Sigmoid colon (tissue), 7 donors: ENCODE results near the gene LCAT. TPM values are rescaled to one million over a fixed set of nuclear protein-coding genes. Genes with fewer than 3 reads are reported as not detected.

ENCODE experiments used
- DNase-seq: peaks from one replicate; pipeline ENCODE4 v3.0.0-alpha.2; 2019
- H3K27ac ChIP-seq, 4 donors: fragments of 200-600 bp; sonication (generic); one replicate each; pipeline ENCODE4 v1.5.1; 2016 to 2019; ENCODE audit warnings: mild to moderate bottlenecking in 1 of 4
- H3K27me3 ChIP-seq, 3 donors: fragments of 200-600 bp; sonication (generic); one replicate each; pipeline ENCODE4 v1.5.1; 2019; ENCODE audit warnings: mild to moderate bottlenecking in 1 of 3
- H3K36me3 ChIP-seq, 4 donors: fragments of 200-600 bp; sonication (generic); one replicate each; pipeline ENCODE4 v1.5.1; 2016 to 2019
- H3K4me1 ChIP-seq, 4 donors: fragments of 200-600 bp; sonication (generic); one replicate each; pipeline ENCODE4 v1.5.1; 2017 to 2019
- H3K4me3 ChIP-seq, 4 donors: fragments of 200-600 bp; sonication (generic); one replicate each; pipeline ENCODE4 v1.5.1; 2017 to 2019; ENCODE audit warnings: mild to moderate bottlenecking in 2 of 4, moderate library complexity in 1 of 4
- H3K9me3 ChIP-seq, 4 donors: fragments of 200-600 bp in 3 of 4; sonication (generic) in 3 of 4; one replicate each; pipeline versions ENCODE4 v1.5.1 to v1.6.1; 2013 to 2019
- EP300 ChIP-seq, 4 donors: sonication (generic); formaldehyde crosslinking; IDR thresholded peaks; one replicate each; pipeline ENCODE4 v1.6.1; 2017; ENCODE audit warnings: antibody characterized with exemption in 4 of 4
- POLR2A ChIP-seq, 2 donors: fragments of 450-650 bp; IDR thresholded peaks; one replicate each; pipeline ENCODE4 v1.6.1; 2016; ENCODE audit warnings: antibody characterized with exemption in 2 of 2, mild to moderate bottlenecking in 2 of 2, moderate library complexity in 2 of 2
- POLR2AphosphoS5 ChIP-seq, 4 donors: sonication (generic); formaldehyde crosslinking; IDR thresholded peaks; one replicate each; pipeline ENCODE4 v1.6.1; 2017; ENCODE audit warnings: antibody characterized with exemption in 4 of 4
- WGBS, 2 donors: extraction: QIAGEN DNeasy Blood & Tissue Kit; methylation state at CpG; one replicate each; pipeline ENCODE4 v1.1.7; 2013; 5-methylcytosine and 5-hydroxymethylcytosine counted together
- intact Hi-C: fragments of 100-400 bp; cut with DNase I; formaldehyde crosslinking; loops from one replicate; pipeline ENCODE4 v1.15.1; 2023
- polyA plus RNA-seq, 3 donors: library from polyadenylated mRNA; stranded (reverse); fragments of 200-250 nt; gene quantifications; one replicate each; pipeline ENCODE4 v1.2.3, GENCODE V29; 2013
- total RNA-seq, 4 donors: library from RNA; depleted of rRNA; stranded (reverse); fragments of >200 nt; gene quantifications; one replicate each; pipeline ENCODE4 v1.1.0, GENCODE V29; 2016
- TF ChIP-seq, protein P1 (sequence below), 4 experiments: fragments of 450-650 bp in 3 of 4; fragments of 200-600 bp in 1 of 4; IDR thresholded peaks; one replicate each; pipeline ENCODE4 v1.5.1; 2016 to 2019; ENCODE audit warnings: antibody characterized with exemption in 4 of 4, mild to moderate bottlenecking in 3 of 4, moderate library complexity in 2 of 4
- donor health status: healthy with polysubstance abuse.
- donor health status: Bipolar disorder and iron deficiency.
- donor health status: healthy.

LCAT gene
- total and polyA plus RNA-seq, 7 donors = 0.60 to 31.0 (median 10.4) TPM

DNA sequence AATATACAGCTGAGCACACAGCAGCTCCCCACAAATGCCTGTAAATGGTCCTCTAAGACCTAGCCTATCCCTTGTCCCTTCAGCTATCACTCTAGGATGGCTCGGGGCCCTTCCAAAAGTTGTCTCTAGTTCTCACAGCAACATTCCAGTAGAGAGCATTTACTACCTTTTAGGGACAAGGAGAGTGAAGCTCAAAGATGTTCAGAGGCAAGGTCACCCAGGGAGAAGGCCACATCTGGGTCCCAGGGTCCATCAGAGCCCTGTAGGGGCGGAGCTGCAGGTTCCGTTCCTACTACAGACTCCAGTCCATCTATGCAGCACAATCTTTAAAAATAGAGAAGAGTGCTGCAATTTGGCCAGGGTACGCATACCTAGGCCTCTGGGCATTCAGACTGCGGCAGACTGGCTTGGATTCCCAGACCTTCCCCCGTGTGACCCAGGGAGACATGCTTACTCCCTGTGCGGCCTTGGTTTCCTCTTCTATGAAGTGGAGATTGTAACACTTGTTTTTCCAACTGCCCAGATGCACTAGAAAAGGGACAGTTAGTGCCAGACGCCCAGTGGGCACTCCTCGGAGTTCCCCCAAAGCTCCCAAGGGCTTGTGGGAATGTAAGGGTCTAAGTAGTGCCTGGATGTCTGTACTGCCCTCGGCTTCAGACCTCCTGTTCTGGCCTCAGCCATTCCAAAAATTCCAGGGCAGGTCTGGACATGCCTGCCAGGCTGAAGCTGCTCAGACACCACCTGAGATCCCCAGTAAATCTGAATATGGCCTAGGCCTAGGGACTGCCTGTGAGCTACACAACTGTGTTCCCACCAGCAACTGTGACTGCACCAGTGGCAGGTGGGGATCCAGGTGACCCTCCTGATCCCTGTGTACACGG, 22.0 kb upstream of the LCAT start:
- no peaks in the 10 kb centered on the region for H3K27me3 ChIP-seq
- H3K4me3 ChIP-seq = peak overlapping the region in 3 of 4 donors; percentile 71 to 88 (median 81)
- WGBS, 2 donors = 83 to 87% methylated on average over 11 of the region's 11 CpGs
- peaks cover 8 to 25% (median 22%) of the 10 kb centered on the region in 4 donors for H3K36me3 ChIP-seq
- intact Hi-C loops = no loop called here
- H3K9me3 ChIP-seq = no peaks in the 10 kb centered on the region
- no peak for DNase-seq
- TF ChIP-seq, protein P1, sequence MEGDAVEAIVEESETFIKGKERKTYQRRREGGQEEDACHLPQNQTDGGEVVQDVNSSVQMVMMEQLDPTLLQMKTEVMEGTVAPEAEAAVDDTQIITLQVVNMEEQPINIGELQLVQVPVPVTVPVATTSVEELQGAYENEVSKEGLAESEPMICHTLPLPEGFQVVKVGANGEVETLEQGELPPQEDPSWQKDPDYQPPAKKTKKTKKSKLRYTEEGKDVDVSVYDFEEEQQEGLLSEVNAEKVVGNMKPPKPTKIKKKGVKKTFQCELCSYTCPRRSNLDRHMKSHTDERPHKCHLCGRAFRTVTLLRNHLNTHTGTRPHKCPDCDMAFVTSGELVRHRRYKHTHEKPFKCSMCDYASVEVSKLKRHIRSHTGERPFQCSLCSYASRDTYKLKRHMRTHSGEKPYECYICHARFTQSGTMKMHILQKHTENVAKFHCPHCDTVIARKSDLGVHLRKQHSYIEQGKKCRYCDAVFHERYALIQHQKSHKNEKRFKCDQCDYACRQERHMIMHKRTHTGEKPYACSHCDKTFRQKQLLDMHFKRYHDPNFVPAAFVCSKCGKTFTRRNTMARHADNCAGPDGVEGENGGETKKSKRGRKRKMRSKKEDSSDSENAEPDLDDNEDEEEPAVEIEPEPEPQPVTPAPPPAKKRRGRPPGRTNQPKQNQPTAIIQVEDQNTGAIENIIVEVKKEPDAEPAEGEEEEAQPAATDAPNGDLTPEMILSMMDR (IDR thresholded peaks at IDR 0.05) = no peak
- no peak for TF ChIP-seq POLR2AphosphoS5 (IDR thresholded peaks at IDR 0.05)
- no peak for TF ChIP-seq EP300 (IDR thresholded peaks at IDR 0.05)
- no peak for TF ChIP-seq POLR2A (IDR thresholded peaks at IDR 0.05)
- H3K4me1 ChIP-seq = peaks cover 0 to 68% (median 55%) of the 10 kb centered on the region in 4 donors
- peak overlapping the region; percentile 93 to 99 (median 96) for H3K27ac ChIP-seq

GRCh38 chr16:67964477-67965131, 20.7 kb upstream of the LCAT start:
- DNase-seq = no peak
- Histone ChIP-seq H3K27ac (peak overlapping the region; percentile 31 to 99 (median 96)), H3K4me3 (no peak overlapping the region), H3K9me3 (no peaks in the 10 kb centered on the region), H3K27me3 (no peaks in the 10 kb centered on the region), H3K4me1 (peaks cover 0 to 80% (median 65%) of the 10 kb centered on the region in 4 donors), H3K36me3 (peaks cover 18 to 38% (median 30%) of the 10 kb centered on the region in 4 donors)
- TF ChIP-seq POLR2AphosphoS5 (IDR thresholded peaks at IDR 0.05) (no peak), POLR2A (IDR thresholded peaks at IDR 0.05) (no peak), EP300 (IDR thresholded peaks at IDR 0.05) (no peak)
- TF ChIP-seq, protein P1 (IDR thresholded peaks at IDR 0.05) = no peak
- intact Hi-C loops = no loop called here
- WGBS, 2 donors = 91 to 92% methylated on average over 6 of the region's 6 CpGs

GRCh38 chr16:67963662-67964321, 19.9 kb upstream of the LCAT start:
- Histone ChIP-seq H3K27me3 (no peaks in the 10 kb centered on the region), H3K36me3 (peaks cover 22 to 46% (median 32%) of the 10 kb centered on the region in 4 donors), H3K4me3 (no peak overlapping the region), H3K4me1 (peaks cover 0 to 84% (median 72%) of the 10 kb centered on the region in 4 donors), H3K27ac (peak overlapping the region; percentile 31 to 99 (median 96)), H3K9me3 (no peaks in the 10 kb centered on the region)
- DNase-seq = no peak
- intact Hi-C loops = no loop called here
- WGBS, 2 donors = 58 to 74% methylated on average over 32 of the region's 32 CpGs
- TF ChIP-seq EP300 (IDR thresholded peaks at IDR 0.05) (no peak), POLR2AphosphoS5 (IDR thresholded peaks at IDR 0.05) (no peak), POLR2A (IDR thresholded peaks at IDR 0.05) (no peak)
- TF ChIP-seq, protein P1 (IDR thresholded peaks at IDR 0.05) = no peak

GRCh38 chr16:67963292-67963661, 19.4 kb upstream of the LCAT start:
- Histone ChIP-seq H3K27me3 (no peaks in the 10 kb centered on the region), H3K27ac (peak overlapping the region; percentile 31 to 99 (median 96)), H3K36me3 (peaks cover 23 to 51% (median 35%) of the 10 kb centered on the region in 4 donors), H3K4me1 (peaks cover 0 to 84% (median 73%) of the 10 kb centered on the region in 4 donors), H3K9me3 (no peaks in the 10 kb centered on the region), H3K4me3 (no peak overlapping the region)
- WGBS, 2 donors = 75 to 77% methylated on average over 2 of the region's 2 CpGs
- no peak for DNase-seq
- TF ChIP-seq POLR2A (IDR thresholded peaks at IDR 0.05) (no peak), EP300 (IDR thresholded peaks at IDR 0.05) (no peak), POLR2AphosphoS5 (IDR thresholded peaks at IDR 0.05) (no peak)
- TF ChIP-seq, protein P1 (IDR thresholded peaks at IDR 0.05) = no peak
- intact Hi-C loops = no loop called here
